ENCODE data around the gene TMEM170B.

Gene TMEM170B

DNA sequence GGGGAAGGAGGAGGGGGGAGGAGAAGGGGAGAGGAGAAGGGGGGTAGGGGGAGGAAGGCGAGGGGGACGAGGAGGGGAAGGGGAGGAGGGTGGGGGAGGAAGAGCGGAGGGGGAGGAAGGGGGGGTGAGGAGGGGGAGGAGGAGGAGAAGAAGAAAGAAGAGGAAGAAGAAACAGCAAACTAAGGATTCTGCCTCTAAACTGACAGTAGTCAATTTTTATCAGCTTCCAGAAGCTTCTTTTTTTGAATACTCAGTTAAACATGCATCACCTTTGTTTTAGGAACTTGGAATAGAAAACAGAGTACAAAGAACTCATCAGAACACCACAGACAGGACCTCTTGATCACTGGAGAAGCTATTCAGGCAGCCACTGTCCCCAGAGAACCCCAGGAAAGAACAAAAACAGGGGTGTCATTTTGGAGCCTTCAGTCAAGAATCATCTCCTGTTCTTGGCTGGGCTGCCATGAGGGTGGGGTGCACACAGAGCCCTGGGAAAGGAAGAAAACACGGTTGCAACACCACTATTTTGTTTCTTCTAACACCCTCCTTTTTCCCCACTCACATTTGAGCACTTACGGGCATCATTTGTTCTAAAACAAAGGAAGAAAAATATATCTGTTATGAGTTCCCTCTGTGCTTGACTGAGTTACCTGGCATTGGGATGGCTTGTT is 67.4 kb downstream of the TMEM170B start:
- TF ChIP-seq, protein P1, sequence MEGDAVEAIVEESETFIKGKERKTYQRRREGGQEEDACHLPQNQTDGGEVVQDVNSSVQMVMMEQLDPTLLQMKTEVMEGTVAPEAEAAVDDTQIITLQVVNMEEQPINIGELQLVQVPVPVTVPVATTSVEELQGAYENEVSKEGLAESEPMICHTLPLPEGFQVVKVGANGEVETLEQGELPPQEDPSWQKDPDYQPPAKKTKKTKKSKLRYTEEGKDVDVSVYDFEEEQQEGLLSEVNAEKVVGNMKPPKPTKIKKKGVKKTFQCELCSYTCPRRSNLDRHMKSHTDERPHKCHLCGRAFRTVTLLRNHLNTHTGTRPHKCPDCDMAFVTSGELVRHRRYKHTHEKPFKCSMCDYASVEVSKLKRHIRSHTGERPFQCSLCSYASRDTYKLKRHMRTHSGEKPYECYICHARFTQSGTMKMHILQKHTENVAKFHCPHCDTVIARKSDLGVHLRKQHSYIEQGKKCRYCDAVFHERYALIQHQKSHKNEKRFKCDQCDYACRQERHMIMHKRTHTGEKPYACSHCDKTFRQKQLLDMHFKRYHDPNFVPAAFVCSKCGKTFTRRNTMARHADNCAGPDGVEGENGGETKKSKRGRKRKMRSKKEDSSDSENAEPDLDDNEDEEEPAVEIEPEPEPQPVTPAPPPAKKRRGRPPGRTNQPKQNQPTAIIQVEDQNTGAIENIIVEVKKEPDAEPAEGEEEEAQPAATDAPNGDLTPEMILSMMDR (IDR thresholded peaks at IDR 0.05; ENCODE audit: control insufficient read depth, extremely low read depth, insufficient read depth) = no peak
- DNase-seq (ENCODE audit: low read depth) = no peak
- H3K4me3 ChIP-seq (ENCODE audit: low read depth, low read length) = no peak overlapping the region

DNA sequence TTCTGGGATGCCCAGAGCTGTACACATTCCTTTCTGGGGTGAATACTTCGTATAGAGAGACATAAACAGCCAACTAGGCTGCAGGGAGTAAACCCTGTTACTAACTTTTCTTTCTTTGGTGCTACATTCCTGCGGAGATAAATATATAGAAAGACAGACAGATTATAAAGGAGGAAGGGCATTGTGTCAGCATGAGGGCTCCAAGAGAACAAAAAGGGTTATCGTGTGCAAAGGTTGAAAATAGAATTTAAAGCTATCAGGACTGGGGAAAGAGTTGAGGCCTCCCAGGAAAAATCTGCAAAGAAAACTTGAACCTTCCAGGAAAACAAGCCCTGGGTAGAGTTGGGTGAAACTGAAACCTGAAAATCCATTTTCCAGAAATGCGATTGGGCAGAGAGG is 68.0 kb downstream of the TMEM170B start:
- TF ChIP-seq, protein P1 (IDR thresholded peaks at IDR 0.05; ENCODE audit: control insufficient read depth, extremely low read depth, insufficient read depth) = no peak
- DNase-seq (ENCODE audit: low read depth) = no peak

DNA sequence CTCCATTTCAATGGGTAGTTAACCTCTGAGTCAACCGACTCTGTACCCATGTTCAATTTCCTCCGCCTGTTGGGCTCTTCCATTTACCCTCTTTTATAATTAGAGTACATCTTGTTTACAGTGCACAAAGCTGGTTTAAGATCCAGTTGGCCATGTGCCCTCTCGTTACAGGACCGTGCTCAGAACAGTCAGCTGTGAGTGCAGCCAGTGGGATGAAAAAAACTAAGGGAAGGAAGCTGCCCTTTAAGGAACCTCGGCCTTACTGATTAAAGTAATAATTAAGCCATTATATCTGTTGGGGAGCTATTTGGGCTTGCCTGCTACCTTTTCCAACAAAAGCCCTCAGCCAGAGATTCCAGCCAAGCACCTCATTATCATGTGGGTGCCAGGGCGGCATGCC is 68.8 kb downstream of the TMEM170B start:
- peak; percentile 46 for DNase-seq (ENCODE audit: low read depth)
- TF ChIP-seq, protein P1 (IDR thresholded peaks at IDR 0.05; ENCODE audit: control insufficient read depth, extremely low read depth, insufficient read depth) = no peak
- H3K4me3 ChIP-seq (ENCODE audit: low read depth, low read length) = no peak overlapping the region

More for the DNA sequence above, 68.0 kb downstream of the TMEM170B start:
- no peak overlapping the region for H3K4me3 ChIP-seq (ENCODE audit: low read depth, low read length)

DNA sequence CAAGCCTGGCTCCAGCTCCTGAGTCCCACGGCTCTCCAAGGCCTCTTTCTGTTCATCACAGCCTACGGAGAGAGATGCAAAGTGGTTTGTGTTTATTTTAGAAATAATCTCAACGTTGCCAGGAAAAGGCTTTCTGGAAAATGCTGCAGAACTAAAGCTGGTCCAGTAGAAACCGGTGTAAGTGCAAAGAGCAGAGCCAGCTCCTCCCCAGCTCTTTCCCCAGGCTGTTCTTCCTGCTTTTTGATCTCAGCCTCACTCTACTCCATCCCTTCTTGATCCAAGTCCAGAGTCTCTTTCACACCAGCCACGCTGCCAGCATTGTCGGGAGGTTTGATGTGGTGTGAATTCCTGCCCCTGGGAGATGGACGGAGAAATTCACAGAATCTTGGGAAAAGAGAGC is 69.8 kb downstream of the TMEM170B start:
- TF ChIP-seq, protein P1 (IDR thresholded peaks at IDR 0.05; ENCODE audit: control insufficient read depth, extremely low read depth, insufficient read depth) = no peak
- H3K4me3 ChIP-seq (ENCODE audit: low read depth, low read length) = no peak overlapping the region
- DNase-seq (ENCODE audit: low read depth) = no peak

DNA sequence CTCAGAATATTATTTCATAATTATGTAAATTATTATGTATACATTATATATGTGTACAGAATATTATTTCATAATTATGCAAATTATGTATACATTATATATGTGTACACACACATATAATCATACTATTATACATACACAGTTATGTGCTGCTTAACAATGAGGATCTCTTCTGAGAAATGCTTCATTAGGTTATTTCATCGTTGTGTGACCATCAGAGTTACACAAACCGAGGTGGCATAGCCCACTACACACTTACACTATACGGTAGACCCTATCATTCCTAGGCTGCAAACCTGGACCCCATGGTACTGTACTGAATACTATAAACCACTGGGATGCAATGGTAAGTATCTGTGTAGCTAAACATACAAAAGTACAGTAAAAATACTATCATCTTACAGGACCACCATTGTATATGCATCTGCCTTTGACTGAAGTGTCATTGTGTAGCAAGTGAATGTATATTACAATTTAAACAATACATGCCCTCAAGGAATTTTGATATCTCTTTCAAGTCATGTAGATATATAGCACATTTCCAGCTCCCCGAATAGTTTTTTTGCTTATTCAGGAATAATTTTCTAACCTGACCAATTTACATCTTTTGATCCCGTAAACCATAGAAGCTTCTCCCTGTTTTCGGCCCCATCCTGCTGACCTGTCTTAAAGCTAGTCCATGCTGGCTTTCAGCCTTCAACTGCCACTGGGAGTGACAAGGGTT is 71.2 kb downstream of the TMEM170B start:
- no peak overlapping the region for H3K4me3 ChIP-seq (ENCODE audit: low read depth, low read length)
- TF ChIP-seq, protein P1 (IDR thresholded peaks at IDR 0.05; ENCODE audit: control insufficient read depth, extremely low read depth, insufficient read depth) = no peak
- no peak for DNase-seq (ENCODE audit: low read depth)

DNA sequence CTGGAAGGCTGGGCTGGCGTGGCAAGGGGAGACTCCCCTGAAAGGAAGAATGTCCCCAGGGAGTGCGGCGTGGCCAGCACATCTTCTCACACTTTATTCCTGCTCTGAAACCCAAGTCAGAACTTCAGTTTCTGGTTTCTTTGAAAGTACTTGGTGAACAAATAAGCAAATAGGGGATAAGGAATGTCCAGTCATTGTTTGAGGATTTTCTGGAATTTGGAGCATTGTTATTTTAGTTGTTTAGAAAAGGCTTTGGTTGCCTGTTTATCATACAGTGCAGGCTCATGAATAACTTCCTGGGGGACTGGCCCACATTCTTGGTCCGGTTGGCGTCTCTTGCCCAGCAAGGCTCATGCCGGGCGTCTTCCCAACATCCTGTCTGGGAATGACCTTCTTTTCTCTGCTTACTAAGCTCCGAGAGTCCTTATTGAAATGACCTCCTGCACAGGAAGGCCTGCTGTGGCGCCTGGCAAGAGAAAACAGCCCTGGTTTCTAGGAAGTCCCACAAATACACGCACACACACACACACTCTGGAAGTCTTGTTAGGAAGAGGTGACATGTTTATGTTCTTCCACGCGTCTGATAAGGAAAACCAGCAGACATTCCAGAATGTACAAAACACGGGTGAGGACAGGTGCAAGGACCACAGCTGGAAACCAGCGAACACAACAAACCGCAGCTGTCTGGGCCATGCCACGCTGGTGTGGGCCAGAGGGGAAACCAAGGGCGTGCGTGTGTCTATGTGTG is 71.9 kb downstream of the TMEM170B start:
- TF ChIP-seq, protein P1 (IDR thresholded peaks at IDR 0.05; ENCODE audit: control insufficient read depth, extremely low read depth, insufficient read depth) = no peak
- no peak for DNase-seq (ENCODE audit: low read depth)
- H3K4me3 ChIP-seq (ENCODE audit: low read depth, low read length) = no peak overlapping the region
